ENCODE data around the gene LIMK2. TPM values are rescaled to one million over a fixed set of nuclear protein-coding genes. Genes with fewer than 3 reads are reported as not detected.

LIMK2 gene
- total and polyA plus RNA-seq, 4 donors: 6.6 to 39.2 (median 13.4) TPM

DNA sequence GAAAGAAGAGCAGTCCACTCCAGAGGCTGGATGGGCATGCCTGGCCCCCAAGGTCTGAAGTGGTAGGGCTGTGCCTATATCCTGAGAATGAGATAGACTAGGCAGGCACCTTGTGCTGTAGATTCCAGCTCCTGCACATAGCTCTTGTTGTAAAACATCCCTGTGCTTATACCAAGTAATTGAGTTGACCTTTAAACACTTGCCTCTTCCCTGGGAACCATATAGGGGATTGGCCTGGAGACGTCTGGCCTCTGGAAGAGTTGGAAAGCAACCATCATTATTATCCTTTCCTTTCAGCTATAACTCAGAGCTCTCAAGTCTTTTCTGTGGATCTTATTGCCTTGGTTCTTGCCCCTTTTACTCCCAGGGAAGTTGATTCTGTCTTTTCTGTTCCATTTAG, 15.1 kb downstream of the LIMK2 start:
- Histone ChIP-seq H3K27me3 (ENCODE audit: control insufficient read depth in 4 of 4, insufficient read depth in 4 of 4, low read length in 3 of 4) (no peaks in the 10 kb centered on the region), H3K9ac (ENCODE audit: low read depth in 1 of 2, low read length in 2 of 2) (no peak overlapping the region), H3K4me3 (ENCODE audit: low read depth in 1 of 3, low read length in 3 of 3) (no peak overlapping the region), H3K36me3 (ENCODE audit: control insufficient read depth in 4 of 4, insufficient read depth in 3 of 4, low read depth in 1 of 4, low read length in 3 of 4) (peaks cover 0 to 1% (median 0%) of the 10 kb centered on the region in 4 donors), H3K9me3 (ENCODE audit: control insufficient read depth in 4 of 4, low read length in 3 of 4) (no peaks in the 10 kb centered on the region), H3K4me1 (ENCODE audit: control insufficient read depth in 4 of 4, insufficient read depth in 4 of 4, low read length in 3 of 4) (peaks cover 19 to 30% (median 23%) of the 10 kb centered on the region in 4 donors), H3K27ac (ENCODE audit: low read depth in 1 of 2, low read length in 2 of 2) (no peak overlapping the region)
- no peak for DNase-seq (ENCODE audit: low spot score)
- TF ChIP-seq SP1 (IDR thresholded peaks at IDR 0.05): no peak
- no peak for TF ChIP-seq HNF4G (IDR thresholded peaks at IDR 0.05)
- TF ChIP-seq EGR1 (IDR thresholded peaks at IDR 0.05; ENCODE audit: low read depth in 2 of 2): no peak
- TF ChIP-seq RAD21 (IDR thresholded peaks at IDR 0.05): no peak
- no peak for TF ChIP-seq NR2F2 (IDR thresholded peaks at IDR 0.05)
- TF ChIP-seq FOXA1 (IDR thresholded peaks at IDR 0.05): no peak
- TF ChIP-seq, protein P1, sequence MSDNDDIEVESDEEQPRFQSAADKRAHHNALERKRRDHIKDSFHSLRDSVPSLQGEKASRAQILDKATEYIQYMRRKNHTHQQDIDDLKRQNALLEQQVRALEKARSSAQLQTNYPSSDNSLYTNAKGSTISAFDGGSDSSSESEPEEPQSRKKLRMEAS (IDR thresholded peaks at IDR 0.05): no peak
- TF ChIP-seq, protein P2, sequence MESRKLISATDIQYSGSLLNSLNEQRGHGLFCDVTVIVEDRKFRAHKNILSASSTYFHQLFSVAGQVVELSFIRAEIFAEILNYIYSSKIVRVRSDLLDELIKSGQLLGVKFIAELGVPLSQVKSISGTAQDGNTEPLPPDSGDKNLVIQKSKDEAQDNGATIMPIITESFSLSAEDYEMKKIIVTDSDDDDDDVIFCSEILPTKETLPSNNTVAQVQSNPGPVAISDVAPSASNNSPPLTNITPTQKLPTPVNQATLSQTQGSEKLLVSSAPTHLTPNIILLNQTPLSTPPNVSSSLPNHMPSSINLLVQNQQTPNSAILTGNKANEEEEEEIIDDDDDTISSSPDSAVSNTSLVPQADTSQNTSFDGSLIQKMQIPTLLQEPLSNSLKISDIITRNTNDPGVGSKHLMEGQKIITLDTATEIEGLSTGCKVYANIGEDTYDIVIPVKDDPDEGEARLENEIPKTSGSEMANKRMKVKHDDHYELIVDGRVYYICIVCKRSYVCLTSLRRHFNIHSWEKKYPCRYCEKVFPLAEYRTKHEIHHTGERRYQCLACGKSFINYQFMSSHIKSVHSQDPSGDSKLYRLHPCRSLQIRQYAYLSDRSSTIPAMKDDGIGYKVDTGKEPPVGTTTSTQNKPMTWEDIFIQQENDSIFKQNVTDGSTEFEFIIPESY (IDR thresholded peaks at IDR 0.05): no peak
- TF ChIP-seq TAF1 (conservative IDR thresholded peaks at IDR 0.05): no peak
- TF ChIP-seq FOXA2 (IDR thresholded peaks at IDR 0.05): no peak
- TF ChIP-seq, protein P3, sequence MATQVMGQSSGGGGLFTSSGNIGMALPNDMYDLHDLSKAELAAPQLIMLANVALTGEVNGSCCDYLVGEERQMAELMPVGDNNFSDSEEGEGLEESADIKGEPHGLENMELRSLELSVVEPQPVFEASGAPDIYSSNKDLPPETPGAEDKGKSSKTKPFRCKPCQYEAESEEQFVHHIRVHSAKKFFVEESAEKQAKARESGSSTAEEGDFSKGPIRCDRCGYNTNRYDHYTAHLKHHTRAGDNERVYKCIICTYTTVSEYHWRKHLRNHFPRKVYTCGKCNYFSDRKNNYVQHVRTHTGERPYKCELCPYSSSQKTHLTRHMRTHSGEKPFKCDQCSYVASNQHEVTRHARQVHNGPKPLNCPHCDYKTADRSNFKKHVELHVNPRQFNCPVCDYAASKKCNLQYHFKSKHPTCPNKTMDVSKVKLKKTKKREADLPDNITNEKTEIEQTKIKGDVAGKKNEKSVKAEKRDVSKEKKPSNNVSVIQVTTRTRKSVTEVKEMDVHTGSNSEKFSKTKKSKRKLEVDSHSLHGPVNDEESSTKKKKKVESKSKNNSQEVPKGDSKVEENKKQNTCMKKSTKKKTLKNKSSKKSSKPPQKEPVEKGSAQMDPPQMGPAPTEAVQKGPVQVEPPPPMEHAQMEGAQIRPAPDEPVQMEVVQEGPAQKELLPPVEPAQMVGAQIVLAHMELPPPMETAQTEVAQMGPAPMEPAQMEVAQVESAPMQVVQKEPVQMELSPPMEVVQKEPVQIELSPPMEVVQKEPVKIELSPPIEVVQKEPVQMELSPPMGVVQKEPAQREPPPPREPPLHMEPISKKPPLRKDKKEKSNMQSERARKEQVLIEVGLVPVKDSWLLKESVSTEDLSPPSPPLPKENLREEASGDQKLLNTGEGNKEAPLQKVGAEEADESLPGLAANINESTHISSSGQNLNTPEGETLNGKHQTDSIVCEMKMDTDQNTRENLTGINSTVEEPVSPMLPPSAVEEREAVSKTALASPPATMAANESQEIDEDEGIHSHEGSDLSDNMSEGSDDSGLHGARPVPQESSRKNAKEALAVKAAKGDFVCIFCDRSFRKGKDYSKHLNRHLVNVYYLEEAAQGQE (IDR thresholded peaks at IDR 0.05): no peak
- no peak for TF ChIP-seq YY1 (IDR thresholded peaks at IDR 0.05)
- TF ChIP-seq RXRA (IDR thresholded peaks at IDR 0.05): no peak
- no peak for TF ChIP-seq HNF4A (conservative IDR thresholded peaks at IDR 0.05)
- TF ChIP-seq JUND (IDR thresholded peaks at IDR 0.05): no peak
- 79% methylated on average over 1 of the region's 1 CpG for WGBS

DNA sequence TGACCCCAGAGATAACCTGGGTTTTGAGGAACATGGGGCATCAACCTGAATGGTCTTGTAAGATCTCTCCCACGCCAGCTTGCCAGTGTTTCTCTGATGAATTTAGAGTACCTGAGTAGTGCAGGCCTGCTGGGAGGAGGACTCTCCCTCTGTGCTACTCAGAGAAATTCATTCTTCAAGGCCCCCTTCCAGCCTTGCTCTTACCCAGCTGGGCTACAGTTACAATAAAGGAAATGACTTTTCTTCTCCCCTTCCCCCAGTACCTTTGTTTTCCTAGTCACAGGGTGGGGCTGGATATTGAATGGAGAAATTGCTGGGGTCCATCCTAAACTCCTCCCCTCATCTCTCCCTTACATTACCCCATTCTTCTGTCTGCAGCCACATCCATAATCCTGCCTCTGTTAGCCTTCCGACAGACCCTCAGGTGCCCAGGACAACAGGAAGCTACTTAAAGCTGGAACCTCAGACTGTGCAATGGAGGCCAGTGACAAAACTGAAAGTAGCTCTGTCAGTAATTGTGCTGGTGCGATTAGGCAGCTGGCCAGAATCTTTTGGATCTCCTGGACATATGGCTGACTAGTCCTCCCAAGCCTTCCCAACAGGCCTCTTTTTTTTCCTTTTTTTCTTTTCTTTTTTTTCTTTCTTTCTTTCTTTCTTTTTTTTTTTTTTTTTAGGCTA, 17.4 kb downstream of the LIMK2 start:
- Histone ChIP-seq H3K36me3 (ENCODE audit: control insufficient read depth in 4 of 4, insufficient read depth in 3 of 4, low read depth in 1 of 4, low read length in 3 of 4) (peaks cover 0 to 5% (median 0%) of the 10 kb centered on the region in 4 donors), H3K27ac (ENCODE audit: low read depth in 1 of 2, low read length in 2 of 2) (peak overlapping the region; percentile 58 to 96), H3K9me3 (ENCODE audit: control insufficient read depth in 4 of 4, low read length in 3 of 4) (no peaks in the 10 kb centered on the region), H3K9ac (ENCODE audit: low read depth in 1 of 2, low read length in 2 of 2) (no peak overlapping the region), H3K27me3 (ENCODE audit: control insufficient read depth in 4 of 4, insufficient read depth in 4 of 4, low read length in 3 of 4) (no peaks in the 10 kb centered on the region), H3K4me1 (ENCODE audit: control insufficient read depth in 4 of 4, insufficient read depth in 4 of 4, low read length in 3 of 4) (peaks cover 14 to 25% (median 21%) of the 10 kb centered on the region in 4 donors), H3K4me3 (ENCODE audit: low read depth in 1 of 3, low read length in 3 of 3) (no peak overlapping the region)
- no peak for DNase-seq (ENCODE audit: low spot score)
- TF ChIP-seq, protein P4, sequence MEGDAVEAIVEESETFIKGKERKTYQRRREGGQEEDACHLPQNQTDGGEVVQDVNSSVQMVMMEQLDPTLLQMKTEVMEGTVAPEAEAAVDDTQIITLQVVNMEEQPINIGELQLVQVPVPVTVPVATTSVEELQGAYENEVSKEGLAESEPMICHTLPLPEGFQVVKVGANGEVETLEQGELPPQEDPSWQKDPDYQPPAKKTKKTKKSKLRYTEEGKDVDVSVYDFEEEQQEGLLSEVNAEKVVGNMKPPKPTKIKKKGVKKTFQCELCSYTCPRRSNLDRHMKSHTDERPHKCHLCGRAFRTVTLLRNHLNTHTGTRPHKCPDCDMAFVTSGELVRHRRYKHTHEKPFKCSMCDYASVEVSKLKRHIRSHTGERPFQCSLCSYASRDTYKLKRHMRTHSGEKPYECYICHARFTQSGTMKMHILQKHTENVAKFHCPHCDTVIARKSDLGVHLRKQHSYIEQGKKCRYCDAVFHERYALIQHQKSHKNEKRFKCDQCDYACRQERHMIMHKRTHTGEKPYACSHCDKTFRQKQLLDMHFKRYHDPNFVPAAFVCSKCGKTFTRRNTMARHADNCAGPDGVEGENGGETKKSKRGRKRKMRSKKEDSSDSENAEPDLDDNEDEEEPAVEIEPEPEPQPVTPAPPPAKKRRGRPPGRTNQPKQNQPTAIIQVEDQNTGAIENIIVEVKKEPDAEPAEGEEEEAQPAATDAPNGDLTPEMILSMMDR (IDR thresholded peaks at IDR 0.05; ENCODE audit: low read depth, low read length, missing input control): no peak
- TF ChIP-seq RAD21 (IDR thresholded peaks at IDR 0.05): peak in 1 of 2 donors; percentile 19
- peak; percentile 63 for TF ChIP-seq YY1 (IDR thresholded peaks at IDR 0.05)
- WGBS: 61% methylated on average over 3 of the region's 3 CpGs

All from liver (tissue), 9 donors.